HepG2 (cell line): ENCODE measurements around the gene SCMH1. TPM values are rescaled to one million over a fixed set of nuclear protein-coding genes. Genes with fewer than 3 reads are reported as not detected.

ENCODE experiments used
- ATAC-seq: fragments of 200-7000 bp; cut with Tn5 transposase; 3 replicates; pipeline ENCODE4 v1.9.1; 2020; ENCODE audit warnings: mild to moderate bottlenecking, moderate library complexity
- BruUV-seq: library from RNA; stranded (reverse); fragments of 400-500 nt; replicated peaks from 2 replicates; lab custom pipeline; 2021; lab: Mats Ljungman, UMichigan
- CTCF ChIA-PET: fragments of 300-600 bp; formaldehyde crosslinking; extraction: SDS; loops from one replicate; lab custom pipeline; 2021; ENCODE audit warnings: low total read pairs, inconsistent platforms, low intra/inter-chr PET ratio; lab: Yijun Ruan, JAX
- POLR2A ChIA-PET: fragments of 350-600 bp; sonication (Branson Sonifier 250); formaldehyde crosslinking; loops from one replicate; lab custom pipeline; 2020; ENCODE audit warnings: antibody characterized with exemption, inconsistent platforms; lab: Yijun Ruan, JAX
- DNase-seq: peaks from one replicate; pipeline ENCODE4 v3.0.0-alpha.2; 2015; ENCODE audit warnings: low spot score
- FAIRE-seq: peaks from 3 replicates; lab custom pipeline; 2011; peaks lifted over from hg19 to GRCh38; lab: Jason Lieb, UNC
- H2AFZ ChIP-seq: one replicate; pipeline ENCODE4 v1.6.1; 2011; ENCODE audit warnings: low read length, inconsistent platforms
- H3K27ac ChIP-seq: fragments of 300-600 bp; 3 replicates; pipeline ENCODE4 v1.8.0; 2011; ENCODE audit warnings: mixed run types, mild to moderate bottlenecking, mixed read lengths, low read length, inconsistent platforms; ENCODE audit not compliant: insufficient read depth; ENCODE audit errors: extremely low read length
- H3K27me3 ChIP-seq, 2 experiments: fragments of 200-600 bp in 1 of 2; 2 replicates in 1 of 2; 3 replicates in 1 of 2; pipeline versions ENCODE4 v1.6.0 to v1.8.0; 2011; ENCODE audit warnings: low read length in 2 of 2, mild to moderate bottlenecking in 2 of 2, moderate library complexity in 2 of 2, inconsistent platforms in 1 of 2; ENCODE audit not compliant: insufficient read depth in 2 of 2, control insufficient read depth in 1 of 2
- H3K36me3 ChIP-seq, 2 experiments: fragments of 200-600 bp in 1 of 2; replicated peaks in 1 of 2; 2 replicates in 1 of 2; 3 replicates in 1 of 2; pipeline versions ENCODE4 v1.5.1 to v1.8.0; 2011; ENCODE audit warnings: low read length in 2 of 2, inconsistent platforms in 1 of 2; ENCODE audit not compliant: insufficient read depth in 2 of 2, control insufficient read depth in 1 of 2
- H3K4me1 ChIP-seq: 2 replicates; pipeline ENCODE4 v1.5.1; 2012; ENCODE audit warnings: low read length, inconsistent platforms; ENCODE audit not compliant: insufficient read depth
- H3K4me2 ChIP-seq: 2 replicates; pipeline ENCODE4 v1.6.0; 2011; ENCODE audit warnings: low read depth, low read length, inconsistent platforms
- H3K4me3 ChIP-seq, 3 experiments: fragments of 200-600 bp in 1 of 3; sonication (generic), shearing (Covaris generic) in 1 of 3; replicated peaks in 1 of 3; 2 replicates each; pipeline ENCODE4 v1.5.1; 2011 to 2016; ENCODE audit warnings: low read length in 3 of 3, inconsistent platforms in 2 of 3, low read depth in 2 of 3, mild to moderate bottlenecking in 2 of 3, control low read depth in 1 of 3, mixed read lengths in 1 of 3; ENCODE audit not compliant: insufficient read depth in 1 of 3
- H3K79me2 ChIP-seq: one replicate; pipeline ENCODE4 v1.6.1; 2011; ENCODE audit warnings: low read length, inconsistent platforms; ENCODE audit not compliant: insufficient read depth
- H3K9ac ChIP-seq: 2 replicates; pipeline ENCODE4 v1.6.0; 2011; ENCODE audit warnings: mild to moderate bottlenecking, low read depth, low read length, inconsistent platforms; ENCODE audit not compliant: insufficient read depth
- H3K9me3 ChIP-seq: 2 replicates; pipeline ENCODE4 v1.5.1; 2012; ENCODE audit warnings: mild to moderate bottlenecking, low read length
- H4K20me1 ChIP-seq: 2 replicates; pipeline ENCODE4 v1.6.0; 2011; ENCODE audit warnings: inconsistent platforms, mild to moderate bottlenecking, low read length, moderate library complexity; ENCODE audit not compliant: insufficient read depth
- BCLAF1 ChIP-seq: fragments of 450-650 bp; IDR thresholded peaks from 2 replicates; pipeline ENCODE4 v1.6.1; 2017; ENCODE audit warnings: mild to moderate bottlenecking
- DBP ChIP-seq: sonication (generic); formaldehyde crosslinking; IDR thresholded peaks from 2 replicates; pipeline ENCODE4 v1.4.0; 2020; ENCODE audit warnings: missing genetic modification reagents; ENCODE audit errors: not compliant biosample characterization
- NCOA5 ChIP-seq: sonication (generic); formaldehyde crosslinking; IDR thresholded peaks from 2 replicates; pipeline ENCODE4 v1.4.0; 2020; ENCODE audit warnings: missing genetic modification reagents
- NFE2L2 ChIP-seq: fragments of 150-350 bp; IDR thresholded peaks from 2 replicates; pipeline ENCODE4 v1.6.1; 2014; ENCODE audit warnings: low read length
- PCBP2 ChIP-seq: fragments of 200-400 bp; formaldehyde crosslinking; optimal IDR thresholded peaks from 2 replicates; pipeline ENCODE3; 2018; ENCODE audit warnings: low read length, low read depth; ENCODE audit not compliant: poor library complexity, severe bottlenecking
- PLSCR1 ChIP-seq: sonication (generic); formaldehyde crosslinking; IDR thresholded peaks from 2 replicates; pipeline ENCODE4 v1.5.0; 2020; ENCODE audit warnings: missing genetic modification reagents, mild to moderate bottlenecking, borderline replicate concordance
- RCOR2 ChIP-seq: IDR thresholded peaks from 2 replicates; pipeline ENCODE4 v1.6.1; 2016; ENCODE audit warnings: missing biosample characterization, missing genetic modification reagents
- SIX4 ChIP-seq: sonication (generic); formaldehyde crosslinking; IDR thresholded peaks from 2 replicates; pipeline ENCODE4 v1.4.0; 2020; ENCODE audit warnings: missing genetic modification reagents
- YEATS2 ChIP-seq: sonication (generic); formaldehyde crosslinking; IDR thresholded peaks from 2 replicates; pipeline ENCODE4 v1.4.0; 2020; ENCODE audit warnings: missing genetic modification reagents, borderline replicate concordance
- ZNF101 ChIP-seq: sonication (generic); formaldehyde crosslinking; IDR thresholded peaks from 2 replicates; pipeline ENCODE4 v1.4.0; 2020; ENCODE audit warnings: mild to moderate bottlenecking, low read depth, missing genetic modification reagents, borderline replicate concordance
- ZNF235 ChIP-seq: sonication (generic); formaldehyde crosslinking; IDR thresholded peaks from 2 replicates; pipeline ENCODE4 v1.8.1; 2023; ENCODE audit warnings: mild to moderate bottlenecking, missing genetic modification reagents, borderline replicate concordance
- ZNF264 ChIP-seq: sonication (generic); formaldehyde crosslinking; IDR thresholded peaks from 2 replicates; pipeline ENCODE4 v1.4.0; 2020; ENCODE audit warnings: missing genetic modification reagents
- ZNF44 ChIP-seq: sonication (generic); formaldehyde crosslinking; IDR thresholded peaks from 2 replicates; pipeline ENCODE4 v1.5.1; 2020; ENCODE audit warnings: mild to moderate bottlenecking, missing genetic modification reagents
- ZNF512 ChIP-seq: sonication (generic); formaldehyde crosslinking; IDR thresholded peaks from 2 replicates; pipeline ENCODE4 v1.4.0; 2020; ENCODE audit warnings: mild to moderate bottlenecking, missing genetic modification reagents
- ZNF552 ChIP-seq: sonication (generic); formaldehyde crosslinking; IDR thresholded peaks from 2 replicates; pipeline ENCODE4 v1.9.0; 2022; ENCODE audit warnings: missing genetic modification reagents, mild to moderate bottlenecking, borderline replicate concordance
- ZNF580 ChIP-seq: IDR thresholded peaks from 2 replicates; pipeline ENCODE4 v1.6.1; 2016; ENCODE audit warnings: low read depth, borderline replicate concordance
- ZNF75D ChIP-seq: sonication (generic); formaldehyde crosslinking; IDR thresholded peaks from 2 replicates; pipeline ENCODE4 v1.8.1; 2023; ENCODE audit warnings: missing genetic modification reagents, mild to moderate bottlenecking, borderline replicate concordance
- WGBS: methylation state at CpG from one replicate; pipeline ENCODE4 v1.1.6; 2017; ENCODE audit warnings: low lambda C conversion rate; 5-methylcytosine and 5-hydroxymethylcytosine counted together
- in situ Hi-C: cut with HindIII; loops from 2 replicates; pipeline ENCODE4 v1.10.0; 2017; ENCODE audit warnings: low pct_unique_long_range_greater_than_20kb; ENCODE audit not compliant: extremely low pct_ligation_motif_present
- intact Hi-C: fragments of 100-400 bp; cut with micrococcal nuclease; formaldehyde crosslinking; loops from one replicate; pipeline ENCODE4 v1.10.0; 2022; ENCODE audit not compliant: unreplicated experiment
- polyA plus RNA-seq, 8 experiments: library from polyadenylated mRNA; depleted of rRNA in 3 of 8; stranded (reverse) in 7 of 8; unstranded in 1 of 8; fragments of >200 nt; fragmentation: Illumina TruSeq in 4 of 8; extraction: Trizol in 4 of 8; gene quantifications; 2 replicates each; pipeline versions ENCODE4 v1.2.1 to v1.2.3, GENCODE V29; 2011 to 2016; ENCODE audit warnings: low read depth in 4 of 8, missing spikeins in 1 of 8, mixed read lengths in 1 of 8; ENCODE audit not compliant: insufficient read depth in 1 of 8
- total RNA-seq, 5 experiments: library from RNA; depleted of rRNA; stranded (reverse); fragments of >200 nt; fragmentation: Illumina TruSeq; extraction: Trizol; gene quantifications; 2 replicates each; pipeline ENCODE4 v1.2.3, GENCODE V29; 2016; ENCODE audit warnings: low read depth in 1 of 5

SCMH1 gene
- total and polyA plus RNA-seq, 2 of the 13 experiments (the other 11 are each of a cell fraction or from before 2014, with no cell fraction given), result 41.8 to 52.6 TPM

- Histone ChIP-seq H3K4me1 (no peaks in the 10 kb centered on the region; the same call in 1 of the 2 replicates), H3K9me3 (no peaks in the 10 kb centered on the region), H3K27me3 (no peaks in the 10 kb centered on the region), H2AFZ (no peak overlapping the region), H3K9ac (no peak overlapping the region), H3K27ac (no peak overlapping the region), H3K36me3 (no peaks in the 10 kb centered on the region), H3K79me2 (peaks cover 31% of the 10 kb centered on the region), H3K4me3 (no peak overlapping the region), H4K20me1 (no peaks in the 10 kb centered on the region), H3K4me2 (no peak overlapping the region)
- ATAC-seq (no peak), FAIRE-seq (no peak), DNase-seq (no peak)
- intact Hi-C loops (no loop called here), in situ Hi-C loops (no loop called here)
- WGBS, result 94% methylated on average over 1 of the region's 1 CpG
- ChIA-PET CTCF (no interaction called here), POLR2A (no interaction called here)
- no TSS peak for BruUV-seq
- TF ChIP-seq NCOA5 (CRISPR knock-in tag), result no peak
- no peak for TF ChIP-seq ZNF512
- no peak for TF ChIP-seq BCLAF1
- no peak for TF ChIP-seq ZNF101 (CRISPR knock-in tag)
- TF ChIP-seq ZNF235, result no peak
- no peak for TF ChIP-seq ZNF75D (CRISPR knock-in tag)
- TF ChIP-seq ZNF44, result no peak
- TF ChIP-seq RCOR2, result no peak
- no peak for TF ChIP-seq NFE2L2
- no peak for TF ChIP-seq YEATS2 (CRISPR knock-in tag)
- no peak for TF ChIP-seq DBP (CRISPR knock-in tag)
- TF ChIP-seq PLSCR1, result no peak
- TF ChIP-seq ZNF552 (CRISPR knock-in tag), result no peak
- TF ChIP-seq ZNF264 (CRISPR knock-in tag), result no peak
- TF ChIP-seq ZNF580 (CRISPR knock-in tag), result no peak
- TF ChIP-seq PCBP2, result no peak
- no peak for TF ChIP-seq SIX4 (CRISPR knock-in tag)
Measured at GRCh38 chr1:41213341-41213740, 28.8 kb downstream of the SCMH1 start.
